Loucy (cell line): ENCODE measurements around the gene VSIG8.

Source experiments
- H2AFZ ChIP-seq: fragments of 200-600 bp; sonication (generic); 2 replicates; pipeline ENCODE4 v1.6.0; 2016; ENCODE audit warnings: antibody characterized with exemption, mild to moderate bottlenecking, low read length, moderate library complexity
- H3F3A ChIP-seq: fragments of 200-600 bp; 2 replicates; pipeline ENCODE4 v1.6.0; 2016; ENCODE audit warnings: antibody characterized with exemption, low read depth, mild to moderate bottlenecking
- H3K27me3 ChIP-seq: fragments of 200-600 bp; sonication (generic); 2 replicates; pipeline ENCODE4 v1.6.1; 2014; ENCODE audit warnings: low read length, mild to moderate bottlenecking; ENCODE audit not compliant: insufficient read depth, poor library complexity, severe bottlenecking
- H3K36me3 ChIP-seq: fragments of 200-600 bp; sonication (generic); 2 replicates; pipeline ENCODE4 v1.6.1; 2016; ENCODE audit warnings: low read length; ENCODE audit not compliant: insufficient read depth
- H3K4me1 ChIP-seq: fragments of 200-600 bp; sonication (generic); 2 replicates; pipeline ENCODE4 v1.5.1; 2014; ENCODE audit warnings: low read length, mild to moderate bottlenecking; ENCODE audit not compliant: insufficient read depth, poor library complexity, severe bottlenecking
- H3K4me2 ChIP-seq: fragments of 200-600 bp; sonication (generic); 2 replicates; pipeline ENCODE4 v1.6.0; 2014; ENCODE audit warnings: antibody characterized with exemption, low read length, low read depth, mild to moderate bottlenecking; ENCODE audit not compliant: poor library complexity, severe bottlenecking
- H3K4me3 ChIP-seq: fragments of 200-600 bp; sonication (generic); 2 replicates; pipeline ENCODE4 v1.5.1; 2014; ENCODE audit warnings: low read length, mild to moderate bottlenecking, mixed read lengths; ENCODE audit not compliant: poor library complexity, severe bottlenecking
- H3K79me2 ChIP-seq: fragments of 200-600 bp; sonication (generic); 2 replicates; pipeline ENCODE4 v1.6.1; 2014; ENCODE audit warnings: low read length; ENCODE audit not compliant: insufficient read depth
- H3K9ac ChIP-seq: fragments of 200-600 bp; sonication (generic); 2 replicates; pipeline ENCODE4 v1.6.0; 2014; ENCODE audit warnings: mild to moderate bottlenecking, low read depth, low read length, moderate library complexity; ENCODE audit not compliant: poor library complexity, severe bottlenecking
- H3K9me2 ChIP-seq: fragments of 200-600 bp; sonication (generic); replicated peaks from 2 replicates; pipeline ENCODE4 v1.6.1; 2016; ENCODE audit warnings: low read depth, low read length, mixed read lengths
- H3K9me3 ChIP-seq: fragments of 200-600 bp; sonication (generic); 2 replicates; pipeline ENCODE4 v1.6.1; 2014; ENCODE audit warnings: mild to moderate bottlenecking, antibody characterized with exemption, low read length, low read depth; ENCODE audit not compliant: insufficient read depth
- H4K20me1 ChIP-seq: fragments of 200-600 bp; sonication (generic); 2 replicates; pipeline ENCODE4 v1.6.0; 2014; ENCODE audit warnings: antibody characterized with exemption, low read length, mild to moderate bottlenecking; ENCODE audit not compliant: insufficient read depth, poor library complexity, severe bottlenecking
- CTCF ChIP-seq: fragments of 200-600 bp; sonication (generic); conservative IDR thresholded peaks from 2 replicates; pipeline ENCODE4 v1.5.1; 2014; ENCODE audit warnings: mild to moderate bottlenecking, antibody characterized with exemption, low read length
- EZH2phosphoT487 ChIP-seq: fragments of 200-600 bp; IDR thresholded peaks from 2 replicates; pipeline ENCODE4 v1.6.1; 2018; ENCODE audit warnings: antibody characterized with exemption, mild to moderate bottlenecking, moderate library complexity, borderline replicate concordance

VSIG8 gene

GRCh38 chr1:159859767-159860322, 2.6 kb downstream of the VSIG8 start:
- H3K36me3 ChIP-seq, result no peaks in the 10 kb centered on the region
- no peaks in the 10 kb centered on the region for H4K20me1 ChIP-seq
- no peak overlapping the region for H2AFZ ChIP-seq
- no peaks in the 10 kb centered on the region for H3K4me1 ChIP-seq
- H3K79me2 ChIP-seq, result no peaks in the 10 kb centered on the region
- no peaks in the 10 kb centered on the region for H3K27me3 ChIP-seq
- H3K9me3 ChIP-seq, result no peaks in the 10 kb centered on the region
- no peak overlapping the region for H3K4me3 ChIP-seq
- H3F3A ChIP-seq, result no peaks in the 10 kb centered on the region
- no peak for TF ChIP-seq EZH2phosphoT487
- no peak for TF ChIP-seq CTCF
- no peaks in the 10 kb centered on the region for H3K9me2 ChIP-seq
- H3K4me2 ChIP-seq, result no peak overlapping the region
- H3K9ac ChIP-seq, result no peak overlapping the region

DNA sequence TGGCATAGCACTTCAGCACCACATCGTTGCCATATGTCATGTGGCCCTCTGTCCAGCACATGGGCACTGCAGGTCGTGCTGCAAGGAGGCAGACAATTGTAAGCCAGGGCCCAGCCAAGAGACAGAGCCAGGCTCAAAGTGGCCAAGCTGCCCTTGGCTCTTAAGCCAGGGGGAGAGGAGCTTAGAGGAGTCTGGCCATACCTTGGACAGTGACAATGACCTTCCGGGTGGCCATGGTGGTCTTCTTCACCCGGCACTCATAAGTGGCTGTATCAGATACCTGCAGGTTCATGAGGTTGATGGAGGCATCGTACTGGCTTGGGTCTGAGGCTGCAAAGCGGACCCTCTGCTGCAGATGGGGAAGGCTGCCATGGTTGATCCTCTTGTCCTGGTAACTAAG, 4.6 kb downstream of the VSIG8 start:
- TF ChIP-seq CTCF (no peak), EZH2phosphoT487 (no peak)
- H2AFZ ChIP-seq, result no peak overlapping the region
- H3K4me1 ChIP-seq, result peaks cover 10% of the 10 kb centered on the region
- no peaks in the 10 kb centered on the region for H3F3A ChIP-seq
- no peak overlapping the region for H3K4me2 ChIP-seq
- no peak overlapping the region for H3K9ac ChIP-seq
- H3K36me3 ChIP-seq, result no peaks in the 10 kb centered on the region
- H3K79me2 ChIP-seq, result no peaks in the 10 kb centered on the region
- no peaks in the 10 kb centered on the region for H3K9me3 ChIP-seq
- H4K20me1 ChIP-seq, result no peaks in the 10 kb centered on the region
- no peaks in the 10 kb centered on the region for H3K9me2 ChIP-seq
- no peaks in the 10 kb centered on the region for H3K27me3 ChIP-seq
- no peak overlapping the region for H3K4me3 ChIP-seq

GRCh38 chr1:159856576-159856975, 5.9 kb downstream of the VSIG8 start:
- no peak overlapping the region for H2AFZ ChIP-seq
- H3K36me3 ChIP-seq, result no peaks in the 10 kb centered on the region
- no peak overlapping the region for H3K4me3 ChIP-seq
- no peaks in the 10 kb centered on the region for H3K27me3 ChIP-seq
- no peaks in the 10 kb centered on the region for H3F3A ChIP-seq
- no peak overlapping the region for H3K9ac ChIP-seq
- no peaks in the 10 kb centered on the region for H3K79me2 ChIP-seq
- no peaks in the 10 kb centered on the region for H3K9me2 ChIP-seq
- H3K9me3 ChIP-seq, result no peaks in the 10 kb centered on the region
- no peaks in the 10 kb centered on the region for H4K20me1 ChIP-seq
- H3K4me1 ChIP-seq, result peaks cover 10% of the 10 kb centered on the region
- TF ChIP-seq CTCF (no peak), EZH2phosphoT487 (no peak)
- H3K4me2 ChIP-seq, result no peak overlapping the region
